GM19099 (cell line): Measurements from ENCODE around the gene CD47.
A peak's percentile ranks its signal among the peaks of the same experiment; 100 is the strongest.

ENCODE experiments used
- POLR2A ChIP-seq: IDR thresholded peaks from 3 replicates; pipeline ENCODE4 v1.6.1; 2011; ENCODE audit warnings: low read depth; ENCODE audit not compliant: insufficient read length; ENCODE audit errors: extremely low read depth

Gene CD47

GRCh38 chr3:108090701-108091497 lies at the start of gene CD47:
Gene CD47 (minus strand): TSS chr3:108091031. CDS start chr3:108090908, 123 bp downstream.
- TF ChIP-seq POLR2A: peak; percentile 60

DNA sequence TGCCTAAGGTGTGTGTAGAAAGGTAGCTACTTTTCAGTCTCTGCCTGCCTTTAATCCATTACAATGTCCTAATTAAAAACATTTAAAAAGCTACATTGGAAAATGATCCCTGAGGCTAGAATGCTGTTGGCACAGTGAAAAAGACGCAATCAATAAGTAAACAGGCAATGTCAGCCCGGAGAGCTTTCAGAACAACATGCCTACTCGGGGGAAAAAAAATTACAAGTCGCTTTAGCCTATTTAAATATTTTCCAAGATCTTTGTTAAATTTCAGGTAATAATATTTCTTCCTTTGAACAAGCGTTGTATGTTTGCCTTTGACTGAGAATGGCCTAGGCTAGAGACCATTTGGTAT lies 46.6 kb upstream of the CD47 start:
- no peak for TF ChIP-seq POLR2A

DNA sequence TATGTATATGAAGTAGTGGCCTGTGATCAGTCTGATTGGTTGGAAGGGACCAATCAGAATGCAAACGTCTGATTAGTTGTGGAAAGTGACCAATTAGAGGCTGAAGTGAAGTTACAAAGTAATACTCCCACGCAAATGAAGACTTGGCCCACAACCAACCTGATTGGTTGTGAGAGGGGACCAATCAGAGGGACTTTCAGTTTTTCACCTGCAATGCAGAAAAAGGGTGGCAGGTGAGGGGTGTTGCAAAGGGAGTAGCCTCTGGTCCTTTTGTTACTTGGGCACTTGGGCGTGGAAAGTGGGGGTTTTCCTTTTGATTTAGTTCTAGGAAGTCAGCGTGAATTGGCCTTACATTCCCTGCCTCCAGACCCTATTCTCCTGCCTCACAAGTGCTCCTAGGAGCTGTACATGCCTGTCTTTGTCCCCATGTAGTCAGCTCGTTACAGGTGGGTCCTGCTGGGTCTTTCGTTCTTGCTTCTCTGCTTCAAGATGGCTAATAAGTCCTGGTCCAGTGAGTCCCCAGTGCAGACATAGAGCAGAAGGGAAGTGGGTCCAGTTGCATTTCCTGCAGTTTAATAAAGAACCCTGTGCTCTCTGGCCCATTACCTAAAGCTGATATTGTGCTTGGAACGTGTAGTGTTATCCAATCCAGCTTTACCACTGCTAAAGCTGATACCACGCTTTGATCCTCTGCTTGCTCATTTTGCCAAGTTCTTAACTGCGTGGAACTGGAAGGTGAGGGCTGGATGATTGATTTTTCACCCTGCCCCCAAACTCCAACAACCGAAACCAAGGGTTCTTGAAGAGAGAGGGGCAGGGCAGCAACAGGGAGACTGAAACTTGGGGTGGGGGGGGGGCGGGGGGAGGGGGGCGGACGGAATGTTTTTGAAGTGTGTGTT lies 46.0 kb upstream of the CD47 start:
- no peak for TF ChIP-seq POLR2A

DNA sequence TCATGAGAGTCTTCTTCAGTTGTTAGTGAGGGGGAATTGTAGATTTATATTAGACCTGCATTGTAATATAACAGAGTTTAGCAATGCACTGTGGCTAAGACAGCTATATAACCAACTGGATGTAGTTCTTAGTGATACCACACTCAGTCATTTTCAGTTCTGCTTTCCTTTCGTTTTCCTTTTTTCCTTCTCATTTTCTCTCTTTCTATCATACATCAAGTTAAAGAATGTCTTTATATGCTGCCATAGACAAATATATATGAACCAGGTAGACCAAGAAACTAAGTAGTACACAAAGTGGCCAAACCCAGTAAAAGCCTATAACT lies 43.7 kb upstream of the CD47 start:
- TF ChIP-seq POLR2A: no peak

GRCh38 chr3:108133858-108134554 lies 43.2 kb upstream of the CD47 start:
- TF ChIP-seq POLR2A: no peak

DNA sequence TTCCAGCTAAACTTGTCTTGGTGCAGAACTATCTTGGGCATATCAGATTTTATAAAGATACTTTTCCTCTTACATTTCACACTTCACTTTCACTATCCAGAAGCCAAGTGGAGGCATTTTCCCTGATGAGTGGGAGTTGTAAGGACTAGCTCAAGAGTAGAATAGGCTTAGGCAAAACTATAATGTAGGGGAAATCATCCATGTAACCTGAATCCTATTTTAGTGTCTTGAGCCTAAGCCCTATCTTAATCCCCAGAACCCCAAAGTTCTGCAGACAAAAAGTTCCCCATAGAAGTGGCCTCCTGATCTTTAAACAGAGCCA lies 42.2 kb upstream of the CD47 start:
- TF ChIP-seq POLR2A: no peak

- no peak for TF ChIP-seq POLR2A
Observed at GRCh38 chr3:108131475-108132134, 40.8 kb upstream of the CD47 start.

- no peak for TF ChIP-seq POLR2A
Observed at GRCh38 chr3:108130701-108131474, 40.1 kb upstream of the CD47 start.

DNA sequence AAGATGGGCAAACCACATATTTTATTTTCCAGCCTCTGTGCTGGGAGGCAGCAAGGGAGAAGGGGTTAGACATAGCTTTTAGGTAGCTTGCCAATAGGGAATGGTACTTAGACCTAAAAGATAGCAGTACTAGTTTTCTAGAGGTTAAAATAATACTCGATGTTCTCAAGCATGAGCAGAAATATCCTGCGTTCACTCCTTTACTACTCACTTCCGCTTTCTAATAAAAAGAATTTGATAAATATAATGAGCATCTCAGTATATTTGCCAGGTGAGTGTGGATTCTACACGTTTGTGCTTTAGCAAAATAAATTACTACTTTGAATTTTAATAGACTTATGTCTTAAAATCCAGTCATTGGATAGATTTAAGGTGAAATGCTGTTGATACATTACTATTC lies 39.4 kb upstream of the CD47 start:
- TF ChIP-seq POLR2A: no peak

DNA sequence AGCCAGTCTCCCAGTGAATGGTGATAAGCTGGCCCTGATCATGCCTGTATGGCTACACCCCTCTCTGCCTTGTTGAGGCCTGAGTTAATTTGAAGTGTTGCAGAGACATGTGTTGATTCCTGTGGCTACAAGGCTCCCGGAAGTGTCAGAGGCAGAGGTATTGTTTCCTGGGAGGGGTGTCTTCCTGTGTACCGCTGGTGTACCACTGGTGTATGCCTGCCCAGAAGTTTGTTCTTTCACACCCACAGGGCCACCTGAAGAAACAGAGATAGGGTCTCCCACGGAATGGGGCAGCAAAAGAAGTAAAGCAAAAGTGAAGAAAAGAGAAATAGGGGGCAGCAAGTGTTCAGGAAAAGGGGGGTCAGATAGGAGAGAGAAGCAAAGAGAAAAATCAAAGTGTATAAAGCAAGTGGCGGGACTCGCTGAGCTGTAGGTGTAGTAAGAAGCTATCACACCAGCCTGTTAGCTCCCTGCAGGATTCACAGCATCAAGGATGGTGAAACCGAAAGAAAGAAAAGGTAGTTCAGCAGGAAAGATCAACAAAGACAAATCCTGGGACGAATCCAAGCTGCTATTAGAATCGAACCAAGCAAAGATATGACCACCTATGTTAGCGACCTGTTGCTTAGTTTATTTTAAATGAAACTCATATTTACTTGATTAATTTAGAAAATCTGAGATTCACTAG lies 36.6 kb upstream of the CD47 start:
- no peak for TF ChIP-seq POLR2A

- TF ChIP-seq POLR2A: no peak
Observed at GRCh38 chr3:108126348-108126747, 35.5 kb upstream of the CD47 start.

DNA sequence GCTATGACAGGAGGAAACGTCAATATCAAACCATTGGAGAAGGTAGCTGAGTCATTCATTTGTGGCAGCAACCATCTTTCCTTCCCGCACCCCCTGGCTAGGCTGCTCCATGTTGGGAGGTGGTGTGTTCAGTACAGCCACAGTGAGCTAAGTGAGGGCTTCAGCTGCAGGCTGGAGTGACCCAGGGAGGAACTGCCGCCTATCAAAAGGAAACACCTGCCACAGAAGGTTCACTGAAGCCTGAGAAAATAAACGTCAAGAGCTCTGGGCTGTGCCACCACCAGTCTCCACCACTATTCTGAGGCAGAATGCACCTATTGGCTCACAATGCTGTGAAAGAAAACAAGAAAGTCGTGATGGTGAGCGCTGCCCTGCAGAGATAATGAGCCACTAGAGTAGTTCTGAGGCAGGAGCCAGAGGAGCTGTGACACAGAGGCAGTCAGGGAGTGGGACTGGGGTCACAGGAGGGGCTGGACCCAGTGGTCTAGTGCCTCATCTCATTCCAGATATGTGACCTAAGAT lies 34.8 kb upstream of the CD47 start:
- peak; percentile 40 for TF ChIP-seq POLR2A

- TF ChIP-seq POLR2A: no peak
Observed at GRCh38 chr3:108125153-108125543, 34.3 kb upstream of the CD47 start.
